Measurements from ENCODE around the gene MX1. TPM values are rescaled to one million over a fixed set of nuclear protein-coding genes. Genes with fewer than 3 reads are reported as not detected.

MX1 gene
- polyA plus RNA-seq, 1 donor from 2014 or later = 0.07 TPM

DNA sequence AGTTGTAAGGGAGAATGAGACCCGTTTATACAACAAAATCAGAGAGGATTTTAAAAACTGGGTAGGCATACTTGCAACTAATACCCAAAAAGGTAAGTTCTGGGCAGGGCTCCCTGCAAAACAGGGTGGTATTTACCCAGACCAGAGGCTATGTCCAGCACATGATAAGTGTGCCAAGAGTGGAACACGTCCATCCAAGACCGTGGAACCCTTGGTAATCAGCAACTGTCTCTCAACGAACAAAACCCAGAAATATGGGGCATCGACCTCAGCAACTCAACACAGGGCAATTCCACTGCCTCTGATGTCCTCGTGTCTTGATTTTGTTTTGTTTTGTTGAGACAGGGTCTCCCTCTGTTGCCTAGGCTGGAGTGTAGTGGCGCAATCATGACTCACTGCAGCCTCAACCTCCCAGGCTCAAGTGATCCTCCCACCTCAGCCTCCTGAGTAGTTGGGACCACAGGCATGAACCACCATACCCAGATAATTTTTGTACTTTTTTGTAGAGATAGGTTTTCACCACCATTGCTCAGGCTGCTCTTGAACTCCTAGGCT is 26.7 kb upstream of the MX1 start:
- no peaks in the 10 kb centered on the region for H3K9me2 ChIP-seq (ENCODE audit: insufficient read depth, low read length)
- TF ChIP-seq MXI1 (conservative IDR thresholded peaks at IDR 0.05; ENCODE audit: poor library complexity, severe bottlenecking) = no peak
- TF ChIP-seq EP300 (conservative IDR thresholded peaks at IDR 0.05; ENCODE audit: poor library complexity, severe bottlenecking) = no peak
- TF ChIP-seq SMC3 (conservative IDR thresholded peaks at IDR 0.05; ENCODE audit: poor library complexity) = no peak
- TF ChIP-seq RAD21 (conservative IDR thresholded peaks at IDR 0.05) = no peak
- TF ChIP-seq EZH2 (IDR thresholded peaks at IDR 0.05; ENCODE audit: borderline replicate concordance, insufficient read depth, low read length, poor library complexity, severe bottlenecking) = no peak
- TF ChIP-seq, protein P1, sequence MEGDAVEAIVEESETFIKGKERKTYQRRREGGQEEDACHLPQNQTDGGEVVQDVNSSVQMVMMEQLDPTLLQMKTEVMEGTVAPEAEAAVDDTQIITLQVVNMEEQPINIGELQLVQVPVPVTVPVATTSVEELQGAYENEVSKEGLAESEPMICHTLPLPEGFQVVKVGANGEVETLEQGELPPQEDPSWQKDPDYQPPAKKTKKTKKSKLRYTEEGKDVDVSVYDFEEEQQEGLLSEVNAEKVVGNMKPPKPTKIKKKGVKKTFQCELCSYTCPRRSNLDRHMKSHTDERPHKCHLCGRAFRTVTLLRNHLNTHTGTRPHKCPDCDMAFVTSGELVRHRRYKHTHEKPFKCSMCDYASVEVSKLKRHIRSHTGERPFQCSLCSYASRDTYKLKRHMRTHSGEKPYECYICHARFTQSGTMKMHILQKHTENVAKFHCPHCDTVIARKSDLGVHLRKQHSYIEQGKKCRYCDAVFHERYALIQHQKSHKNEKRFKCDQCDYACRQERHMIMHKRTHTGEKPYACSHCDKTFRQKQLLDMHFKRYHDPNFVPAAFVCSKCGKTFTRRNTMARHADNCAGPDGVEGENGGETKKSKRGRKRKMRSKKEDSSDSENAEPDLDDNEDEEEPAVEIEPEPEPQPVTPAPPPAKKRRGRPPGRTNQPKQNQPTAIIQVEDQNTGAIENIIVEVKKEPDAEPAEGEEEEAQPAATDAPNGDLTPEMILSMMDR (IDR thresholded peaks at IDR 0.05; ENCODE audit: poor library complexity, severe bottlenecking) = no peak
- TF ChIP-seq, protein P2, sequence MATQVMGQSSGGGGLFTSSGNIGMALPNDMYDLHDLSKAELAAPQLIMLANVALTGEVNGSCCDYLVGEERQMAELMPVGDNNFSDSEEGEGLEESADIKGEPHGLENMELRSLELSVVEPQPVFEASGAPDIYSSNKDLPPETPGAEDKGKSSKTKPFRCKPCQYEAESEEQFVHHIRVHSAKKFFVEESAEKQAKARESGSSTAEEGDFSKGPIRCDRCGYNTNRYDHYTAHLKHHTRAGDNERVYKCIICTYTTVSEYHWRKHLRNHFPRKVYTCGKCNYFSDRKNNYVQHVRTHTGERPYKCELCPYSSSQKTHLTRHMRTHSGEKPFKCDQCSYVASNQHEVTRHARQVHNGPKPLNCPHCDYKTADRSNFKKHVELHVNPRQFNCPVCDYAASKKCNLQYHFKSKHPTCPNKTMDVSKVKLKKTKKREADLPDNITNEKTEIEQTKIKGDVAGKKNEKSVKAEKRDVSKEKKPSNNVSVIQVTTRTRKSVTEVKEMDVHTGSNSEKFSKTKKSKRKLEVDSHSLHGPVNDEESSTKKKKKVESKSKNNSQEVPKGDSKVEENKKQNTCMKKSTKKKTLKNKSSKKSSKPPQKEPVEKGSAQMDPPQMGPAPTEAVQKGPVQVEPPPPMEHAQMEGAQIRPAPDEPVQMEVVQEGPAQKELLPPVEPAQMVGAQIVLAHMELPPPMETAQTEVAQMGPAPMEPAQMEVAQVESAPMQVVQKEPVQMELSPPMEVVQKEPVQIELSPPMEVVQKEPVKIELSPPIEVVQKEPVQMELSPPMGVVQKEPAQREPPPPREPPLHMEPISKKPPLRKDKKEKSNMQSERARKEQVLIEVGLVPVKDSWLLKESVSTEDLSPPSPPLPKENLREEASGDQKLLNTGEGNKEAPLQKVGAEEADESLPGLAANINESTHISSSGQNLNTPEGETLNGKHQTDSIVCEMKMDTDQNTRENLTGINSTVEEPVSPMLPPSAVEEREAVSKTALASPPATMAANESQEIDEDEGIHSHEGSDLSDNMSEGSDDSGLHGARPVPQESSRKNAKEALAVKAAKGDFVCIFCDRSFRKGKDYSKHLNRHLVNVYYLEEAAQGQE (IDR thresholded peaks at IDR 0.05; ENCODE audit: borderline replicate concordance) = no peak
- no peak for TF ChIP-seq TAF1 (IDR thresholded peaks at IDR 0.05; ENCODE audit: low read depth)
- TF ChIP-seq POLR2AphosphoS5 (IDR thresholded peaks at IDR 0.05) = no peak
- no peaks in the 10 kb centered on the region for H3K27me3 ChIP-seq (ENCODE audit: insufficient read depth, low read depth, low read length)
- H3K79me2 ChIP-seq (replicated peaks; ENCODE audit: insufficient read depth, low read length) = no peaks in the 10 kb centered on the region
- H2AFZ ChIP-seq (ENCODE audit: low read depth, low read length) = no peak overlapping the region
- H3K4me3 ChIP-seq (ENCODE audit: low read length) = no peak overlapping the region
- H3F3A ChIP-seq (ENCODE audit: insufficient read depth, low read length, poor library complexity, severe bottlenecking) = no peaks in the 10 kb centered on the region
- no peak overlapping the region for H3K4me2 ChIP-seq (ENCODE audit: low read length)
- H3K9me3 ChIP-seq (ENCODE audit: low read length) = no peaks in the 10 kb centered on the region
- H3K27ac ChIP-seq (ENCODE audit: low read length) = no peak overlapping the region
- H4K20me1 ChIP-seq (ENCODE audit: insufficient read depth) = no peaks in the 10 kb centered on the region
- no peak overlapping the region for H3K9ac ChIP-seq (ENCODE audit: low read length)
- H3K36me3 ChIP-seq (ENCODE audit: insufficient read depth, low read length) = no peaks in the 10 kb centered on the region

- Histone ChIP-seq H3K9me3 (ENCODE audit: low read length) (no peaks in the 10 kb centered on the region), H2AFZ (ENCODE audit: low read depth, low read length) (no peak overlapping the region), H3K27ac (ENCODE audit: low read length) (no peak overlapping the region), H3K9ac (ENCODE audit: low read length) (no peak overlapping the region), H3K9me2 (ENCODE audit: insufficient read depth, low read length) (no peaks in the 10 kb centered on the region), H3F3A (ENCODE audit: insufficient read depth, low read length, poor library complexity, severe bottlenecking) (no peaks in the 10 kb centered on the region), H3K4me2 (ENCODE audit: low read length) (no peak overlapping the region), H4K20me1 (ENCODE audit: insufficient read depth) (no peaks in the 10 kb centered on the region), H3K27me3 (ENCODE audit: insufficient read depth, low read depth, low read length) (no peaks in the 10 kb centered on the region), H3K36me3 (ENCODE audit: insufficient read depth, low read length) (no peaks in the 10 kb centered on the region), H3K79me2 (replicated peaks; ENCODE audit: insufficient read depth, low read length) (no peaks in the 10 kb centered on the region), H3K4me3 (ENCODE audit: low read length) (no peak overlapping the region)
- TF ChIP-seq POLR2AphosphoS5 (IDR thresholded peaks at IDR 0.05) = no peak
- TF ChIP-seq MXI1 (conservative IDR thresholded peaks at IDR 0.05; ENCODE audit: poor library complexity, severe bottlenecking) = no peak
- no peak for TF ChIP-seq EZH2 (IDR thresholded peaks at IDR 0.05; ENCODE audit: borderline replicate concordance, insufficient read depth, low read length, poor library complexity, severe bottlenecking)
- TF ChIP-seq EP300 (conservative IDR thresholded peaks at IDR 0.05; ENCODE audit: poor library complexity, severe bottlenecking) = no peak
- TF ChIP-seq SMC3 (conservative IDR thresholded peaks at IDR 0.05; ENCODE audit: poor library complexity) = no peak
- no peak for TF ChIP-seq RAD21 (conservative IDR thresholded peaks at IDR 0.05)
- TF ChIP-seq, protein P2 (IDR thresholded peaks at IDR 0.05; ENCODE audit: borderline replicate concordance) = no peak
- no peak for TF ChIP-seq TAF1 (IDR thresholded peaks at IDR 0.05; ENCODE audit: low read depth)
- TF ChIP-seq, protein P1 (IDR thresholded peaks at IDR 0.05; ENCODE audit: poor library complexity, severe bottlenecking) = no peak
Observed at GRCh38 chr21:41402231-41402630, 23.8 kb upstream of the MX1 start.
